ENCODE measurements around the gene RHEX.

DNA sequence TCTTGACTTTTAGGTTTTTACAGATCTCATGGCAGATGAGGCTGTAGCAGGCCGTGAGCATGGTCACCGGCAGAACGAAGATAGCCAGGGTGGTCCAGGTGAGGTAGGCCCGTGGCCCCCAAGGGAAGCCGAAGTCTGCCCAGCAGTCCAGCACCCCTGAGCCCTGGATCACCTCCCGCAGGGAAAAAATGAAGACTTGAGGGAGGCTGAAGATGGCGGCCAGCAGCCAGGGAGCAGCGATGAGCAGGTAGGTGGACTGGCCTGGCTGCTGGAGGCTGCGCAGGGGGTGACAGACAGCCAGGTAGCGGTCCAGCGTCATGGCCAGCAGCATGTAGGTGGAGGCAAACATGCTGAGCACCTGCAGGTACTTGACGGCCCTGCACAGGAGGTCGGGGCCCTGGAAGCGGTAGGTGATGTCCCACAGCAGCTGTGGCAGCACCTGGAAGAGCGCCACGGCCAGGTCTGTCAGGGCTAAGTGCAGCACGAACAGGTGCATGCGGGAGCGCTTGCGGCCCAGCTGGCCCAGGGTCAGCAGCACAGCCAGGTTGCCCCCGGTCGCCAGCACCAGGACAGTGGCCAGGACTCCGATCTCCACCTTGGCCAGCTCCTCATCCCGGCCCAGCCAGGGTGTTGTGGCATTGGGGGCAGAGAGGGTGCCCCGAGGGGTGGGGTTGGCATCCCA is 63.4 kb downstream of the RHEX start:
- TF ChIP-seq, protein P1, sequence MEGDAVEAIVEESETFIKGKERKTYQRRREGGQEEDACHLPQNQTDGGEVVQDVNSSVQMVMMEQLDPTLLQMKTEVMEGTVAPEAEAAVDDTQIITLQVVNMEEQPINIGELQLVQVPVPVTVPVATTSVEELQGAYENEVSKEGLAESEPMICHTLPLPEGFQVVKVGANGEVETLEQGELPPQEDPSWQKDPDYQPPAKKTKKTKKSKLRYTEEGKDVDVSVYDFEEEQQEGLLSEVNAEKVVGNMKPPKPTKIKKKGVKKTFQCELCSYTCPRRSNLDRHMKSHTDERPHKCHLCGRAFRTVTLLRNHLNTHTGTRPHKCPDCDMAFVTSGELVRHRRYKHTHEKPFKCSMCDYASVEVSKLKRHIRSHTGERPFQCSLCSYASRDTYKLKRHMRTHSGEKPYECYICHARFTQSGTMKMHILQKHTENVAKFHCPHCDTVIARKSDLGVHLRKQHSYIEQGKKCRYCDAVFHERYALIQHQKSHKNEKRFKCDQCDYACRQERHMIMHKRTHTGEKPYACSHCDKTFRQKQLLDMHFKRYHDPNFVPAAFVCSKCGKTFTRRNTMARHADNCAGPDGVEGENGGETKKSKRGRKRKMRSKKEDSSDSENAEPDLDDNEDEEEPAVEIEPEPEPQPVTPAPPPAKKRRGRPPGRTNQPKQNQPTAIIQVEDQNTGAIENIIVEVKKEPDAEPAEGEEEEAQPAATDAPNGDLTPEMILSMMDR (IDR thresholded peaks at IDR 0.05): no peak
- no peak for TF ChIP-seq POLR2A (IDR thresholded peaks at IDR 0.05)

Measured in lower leg skin (tissue), 3 donors.